Stimulated activated CD8-positive, alpha-beta memory T cell treated with anti-CD3 and anti-CD28 coated beads, Interleukin-4, amount 100 ng/mL, for 4 hours (primary cell): ENCODE results near the gene ZNF330.

Experiments
- DNase-seq, 2 donors: peaks; one replicate each; pipeline ENCODE4 v3.0.0-alpha.2; 2020; ENCODE audit warnings: low read depth in 2 of 2, low spot score in 1 of 2

ZNF330 gene

DNA sequence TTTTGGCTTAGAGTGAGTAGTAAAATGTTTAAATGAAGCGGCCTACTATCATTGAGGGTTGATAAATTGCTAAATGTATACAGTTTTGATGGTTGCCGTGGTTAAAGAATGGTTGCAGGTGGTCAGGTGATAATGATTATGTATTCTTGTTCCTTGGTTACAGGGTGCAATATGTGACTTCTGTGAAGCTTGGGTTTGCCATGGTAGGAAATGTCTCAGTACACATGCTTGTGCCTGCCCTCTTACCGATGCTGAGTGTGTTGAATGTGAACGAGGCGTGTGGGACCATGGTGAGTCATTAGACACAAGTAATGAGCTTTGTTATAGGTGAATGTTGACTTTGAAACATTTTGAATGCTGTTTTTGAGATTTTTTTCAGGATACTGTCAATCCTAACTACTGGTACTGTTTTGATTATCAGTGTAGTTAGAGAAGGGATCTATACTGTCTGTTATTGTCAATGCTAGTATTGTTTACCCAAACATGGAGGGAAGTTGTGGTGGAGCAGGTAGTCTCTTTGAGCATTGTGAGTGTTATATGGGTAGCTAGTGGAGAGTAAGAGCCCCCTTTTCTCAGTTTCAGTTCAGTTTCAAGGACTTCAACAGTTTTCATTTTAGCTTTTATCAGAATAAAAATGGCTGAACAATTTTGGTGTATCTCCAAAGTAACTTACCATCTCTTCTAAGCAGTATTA lies 8.9 kb downstream of the ZNF330 start:
- no peak for DNase-seq

DNA sequence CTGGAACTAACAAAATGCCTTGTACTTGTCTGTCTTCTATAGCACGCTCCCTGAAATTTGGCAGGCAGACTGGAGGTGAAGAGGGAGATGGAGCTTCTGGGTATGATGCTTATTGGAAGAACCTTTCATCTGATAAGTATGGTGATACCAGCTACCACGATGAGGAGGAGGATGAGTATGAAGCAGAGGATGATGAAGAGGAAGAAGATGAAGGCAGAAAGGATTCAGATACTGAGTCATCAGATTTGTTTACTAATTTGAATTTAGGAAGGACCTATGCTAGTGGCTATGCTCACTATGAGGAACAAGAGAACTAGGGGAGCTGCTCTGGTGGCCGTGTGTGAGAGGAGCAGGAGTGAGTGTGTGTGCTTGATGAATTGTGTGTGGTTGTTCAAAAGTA lies 13.0 kb downstream of the ZNF330 start:
- no peak for DNase-seq

DNA sequence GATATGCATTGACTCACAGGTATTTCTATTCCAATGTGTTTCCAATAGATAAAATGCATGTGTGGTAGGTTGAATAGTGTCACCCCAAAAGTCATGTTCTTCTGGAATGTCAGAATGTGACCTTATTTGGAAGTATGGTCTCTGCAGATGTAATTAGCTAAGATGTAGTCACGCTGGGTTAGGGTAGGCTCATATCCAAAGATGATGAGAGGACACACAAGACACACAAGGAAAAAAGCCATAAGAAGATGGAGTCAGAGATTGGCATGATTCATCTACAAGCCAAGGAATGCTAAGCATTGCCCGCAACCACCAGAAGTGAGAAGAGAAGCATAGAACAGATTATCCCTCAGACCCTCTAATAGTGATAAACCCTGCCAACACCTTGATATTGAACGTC lies 17.5 kb downstream of the ZNF330 start:
- DNase-seq = no peak

DNA sequence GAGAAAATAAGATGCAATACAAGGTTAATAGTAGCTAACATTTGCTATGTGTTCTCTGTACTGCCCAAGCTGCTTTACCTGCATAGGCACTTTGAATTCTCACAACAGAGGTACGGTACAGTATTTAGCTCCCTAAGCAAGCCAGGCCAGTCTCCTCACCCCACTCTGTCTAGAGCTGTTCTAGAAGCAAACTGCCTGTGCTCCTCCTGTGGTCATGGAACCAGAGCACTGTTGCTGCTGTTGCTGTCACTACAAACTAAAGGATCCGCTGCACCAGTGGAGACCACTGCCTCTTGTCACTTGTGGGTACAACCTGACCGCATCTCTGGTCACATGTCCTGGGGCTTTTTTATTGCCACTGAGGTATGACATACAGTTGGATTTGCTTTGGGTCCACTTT lies 19.6 kb downstream of the ZNF330 start:
- DNase-seq = no peak

DNA sequence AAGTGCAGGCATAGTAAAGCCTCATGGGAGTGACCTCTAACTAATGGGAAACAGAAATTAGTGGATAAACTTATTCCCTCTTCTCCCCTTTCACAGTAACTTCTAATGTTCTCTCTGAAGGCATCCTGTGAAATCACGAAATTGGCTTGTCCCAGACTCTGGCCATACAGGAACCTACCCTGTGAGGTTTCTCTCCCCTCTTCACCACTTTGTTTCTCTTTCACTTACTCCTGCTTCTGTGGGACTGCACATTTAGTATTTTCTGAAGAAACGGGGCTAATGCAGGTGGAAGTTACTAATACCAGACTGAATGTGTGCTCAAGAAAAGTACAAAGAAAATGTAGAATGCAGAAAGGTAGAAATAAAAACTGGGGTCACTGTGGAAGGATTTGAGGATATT lies 20.0 kb downstream of the ZNF330 start:
- DNase-seq = no peak

DNA sequence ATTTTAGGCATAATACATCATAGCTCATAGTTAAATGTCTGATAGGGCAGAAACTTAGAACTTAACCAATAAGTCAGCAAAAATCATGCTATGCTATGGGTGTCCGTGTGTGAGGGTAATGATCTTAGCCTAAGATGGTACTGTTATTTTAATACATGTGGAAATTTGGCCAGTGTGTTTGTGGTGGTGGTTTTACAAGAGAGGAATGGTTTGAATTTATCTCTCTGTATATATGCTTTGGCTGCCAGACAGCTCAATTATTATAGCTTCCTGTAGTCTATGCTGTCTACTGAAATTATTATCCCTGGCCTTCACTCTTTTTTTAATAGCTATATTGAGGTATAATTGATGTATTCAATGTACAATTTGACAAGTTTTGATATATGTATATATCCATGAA lies 21.3 kb downstream of the ZNF330 start:
- no peak for DNase-seq

DNA sequence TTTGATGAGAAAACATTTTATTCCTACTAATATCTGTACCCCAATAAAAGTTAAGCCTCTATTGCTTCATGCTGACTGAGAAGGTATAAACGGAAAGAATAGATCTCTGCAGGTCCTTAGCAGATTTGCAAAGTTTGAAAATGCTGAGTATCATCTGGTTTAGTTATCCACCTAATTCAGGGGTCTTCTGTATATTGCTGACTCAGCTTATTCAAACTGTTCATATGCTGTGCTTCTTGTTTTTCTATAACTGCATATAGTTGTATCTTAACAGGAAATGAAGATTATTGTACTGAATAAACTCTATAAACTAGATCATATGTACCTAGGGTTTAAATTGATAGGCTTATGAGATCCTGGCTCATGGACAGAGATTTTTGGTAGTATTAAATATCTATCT lies 23.7 kb downstream of the ZNF330 start:
- DNase-seq = no peak

DNA sequence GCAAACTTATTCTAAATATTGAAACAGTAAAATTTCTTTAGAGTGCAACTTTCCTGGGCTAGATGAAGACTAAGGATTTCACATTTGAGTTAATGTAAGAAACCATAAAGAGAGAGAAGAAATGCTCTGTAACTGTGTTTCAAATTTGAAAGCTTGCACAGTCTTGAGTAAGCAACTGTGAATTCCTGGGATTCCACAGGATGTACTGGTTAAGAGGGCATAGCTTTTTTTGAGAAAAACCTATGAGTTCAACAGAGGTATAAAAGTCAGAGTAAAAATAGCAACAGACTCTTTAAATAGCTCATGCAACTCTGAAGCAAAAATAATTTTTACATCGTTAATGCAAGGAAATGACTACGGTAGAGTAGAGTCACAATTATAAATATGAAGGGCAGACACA lies 25.5 kb downstream of the ZNF330 start:
- no peak for DNase-seq

DNA sequence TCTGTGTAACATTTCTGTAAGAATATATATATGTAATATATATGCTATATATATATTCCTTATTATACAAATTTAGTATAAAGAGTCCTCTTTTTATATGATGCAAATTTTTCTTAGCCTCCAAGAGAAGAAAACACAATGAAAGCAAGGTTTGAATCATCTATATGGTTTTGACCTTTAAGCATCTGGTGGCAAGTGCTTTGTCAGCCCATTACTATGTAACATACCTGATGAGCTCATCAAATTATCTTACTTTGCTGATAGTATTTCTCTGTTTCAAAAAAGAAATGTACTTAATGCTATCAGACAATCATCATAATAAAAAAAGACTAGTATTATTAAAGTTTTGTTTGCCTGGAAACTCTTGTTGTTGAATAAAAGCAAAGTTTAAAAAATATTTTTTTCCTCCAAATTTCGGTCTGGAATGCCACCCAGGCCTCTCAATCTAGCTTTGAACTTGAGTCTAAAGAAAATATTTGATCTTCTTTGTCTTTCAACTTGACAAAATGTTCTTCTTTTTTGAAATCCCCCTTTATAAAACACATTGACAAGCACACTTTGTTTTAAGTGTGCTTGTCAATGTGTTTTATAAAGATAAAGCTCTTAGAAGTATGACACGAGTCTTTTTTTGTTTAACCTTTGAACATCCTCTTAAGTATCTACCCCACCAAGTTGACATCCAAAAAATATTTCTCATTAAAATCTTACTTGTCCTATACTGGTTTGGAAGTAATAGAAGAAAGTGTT lies 26.2 kb downstream of the ZNF330 start:
- no peak for DNase-seq

DNA sequence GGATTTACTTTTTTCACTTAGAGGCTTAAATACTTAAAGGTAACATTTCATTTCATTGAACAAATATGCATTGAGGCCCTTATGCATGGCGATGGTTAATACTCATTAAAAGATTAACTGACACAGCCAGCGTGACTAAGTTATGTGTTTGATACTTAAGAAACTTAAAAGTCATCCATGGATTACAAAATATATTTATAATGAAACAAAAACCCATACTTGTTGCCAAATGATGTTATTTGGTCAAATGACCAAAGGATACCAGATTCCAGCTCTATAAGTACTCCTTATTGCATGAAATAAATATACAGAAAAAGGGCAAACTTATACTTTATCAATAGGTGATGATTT lies 26.7 kb downstream of the ZNF330 start:
- no peak for DNase-seq

DNA sequence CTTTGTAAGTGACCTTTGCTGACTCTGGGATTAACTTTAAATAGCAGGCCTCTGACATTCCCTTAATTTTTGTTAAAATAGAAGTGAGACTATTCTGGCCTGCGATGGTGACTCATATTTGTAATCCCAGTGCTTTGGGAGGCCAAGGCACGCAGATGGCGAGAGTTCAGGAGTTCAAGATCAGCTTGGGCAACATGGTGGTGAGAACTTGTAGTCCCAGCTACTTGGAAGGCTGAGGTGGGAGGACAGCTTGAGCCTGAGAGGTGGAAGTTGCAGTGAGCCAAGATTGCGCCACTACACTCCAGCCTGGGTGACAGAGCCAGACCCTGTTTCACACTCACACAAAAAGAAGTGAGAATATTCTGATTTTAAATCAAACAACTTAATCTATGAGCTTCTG lies 27.3 kb downstream of the ZNF330 start:
- DNase-seq = no peak

DNA sequence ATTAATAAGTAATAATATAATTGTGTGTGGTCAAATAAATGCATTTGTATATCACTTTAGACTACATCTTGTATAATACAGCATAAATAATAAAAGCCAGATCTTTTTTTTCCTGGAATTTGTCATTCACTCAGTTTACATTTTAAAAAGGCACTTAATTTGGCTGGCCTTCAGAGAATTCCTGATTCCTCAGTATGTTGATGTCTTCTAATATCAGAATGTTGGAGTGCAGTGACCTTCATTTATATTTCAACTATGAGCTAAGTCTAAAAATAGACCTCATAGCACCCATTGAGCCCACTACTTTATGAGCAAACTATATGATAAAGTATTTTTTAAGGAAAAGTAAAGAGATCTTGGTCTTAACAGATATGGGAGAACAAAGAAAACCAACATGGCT lies 27.8 kb downstream of the ZNF330 start:
- no peak for DNase-seq

DNA sequence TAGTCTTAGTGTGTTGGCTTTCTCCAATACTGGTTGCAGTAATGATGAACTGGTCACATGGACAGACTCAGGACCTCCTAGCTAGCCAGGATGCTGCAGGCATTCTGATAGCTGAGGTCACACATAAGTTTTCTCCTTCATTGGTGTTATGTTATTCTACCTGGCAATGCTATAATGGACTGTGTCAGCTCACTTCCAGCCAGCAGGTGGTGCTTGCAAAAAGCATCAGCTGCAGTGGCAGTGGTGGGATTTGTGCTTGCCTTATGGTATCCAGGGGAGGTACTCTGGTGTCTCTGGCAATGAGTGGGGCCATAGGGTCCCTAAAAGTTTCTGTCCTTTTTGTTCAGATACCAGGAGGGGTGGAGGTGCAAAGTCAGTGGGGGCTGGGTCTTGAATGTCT lies 33.6 kb downstream of the ZNF330 start:
- DNase-seq = no peak

DNA sequence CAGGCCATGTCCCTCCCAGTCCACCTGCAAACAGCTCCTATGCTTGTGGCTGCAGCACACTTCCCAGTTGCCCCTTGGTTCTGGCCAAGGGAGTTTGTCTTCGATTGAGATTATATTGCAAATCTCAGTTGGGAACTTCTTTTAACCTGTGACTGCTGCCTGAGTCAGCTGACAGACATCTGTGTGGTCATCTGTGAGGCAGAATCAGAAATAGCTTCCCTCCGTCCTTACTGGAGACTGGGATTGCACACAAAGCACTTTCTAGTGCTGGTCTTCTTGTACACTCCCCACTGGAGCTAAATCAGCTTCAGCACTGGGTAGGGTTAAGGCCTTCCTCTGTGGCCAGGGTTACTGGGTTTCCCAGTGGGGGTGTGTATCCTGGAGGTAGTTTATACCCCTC lies 34.3 kb downstream of the ZNF330 start:
- DNase-seq = no peak

DNA sequence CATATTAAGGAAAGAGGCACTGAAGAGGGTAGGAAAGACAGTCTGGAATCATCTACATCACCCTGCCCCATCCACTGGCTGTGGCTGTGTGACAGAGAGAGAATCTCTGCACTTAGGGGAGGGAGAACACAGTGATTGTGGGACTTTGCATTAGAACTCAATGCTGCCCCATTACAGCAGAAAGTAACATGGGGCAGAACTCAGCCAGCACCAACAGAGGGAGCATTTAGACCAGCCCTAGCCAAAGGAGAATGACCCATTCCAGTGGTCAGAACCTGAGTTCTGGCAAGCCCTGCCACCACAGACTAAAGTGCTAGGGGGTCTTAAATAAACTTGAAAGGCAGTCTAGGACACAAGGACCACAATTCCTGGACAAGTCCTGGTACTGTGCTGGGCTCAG lies 37.9 kb downstream of the ZNF330 start:
- no peak for DNase-seq

DNA sequence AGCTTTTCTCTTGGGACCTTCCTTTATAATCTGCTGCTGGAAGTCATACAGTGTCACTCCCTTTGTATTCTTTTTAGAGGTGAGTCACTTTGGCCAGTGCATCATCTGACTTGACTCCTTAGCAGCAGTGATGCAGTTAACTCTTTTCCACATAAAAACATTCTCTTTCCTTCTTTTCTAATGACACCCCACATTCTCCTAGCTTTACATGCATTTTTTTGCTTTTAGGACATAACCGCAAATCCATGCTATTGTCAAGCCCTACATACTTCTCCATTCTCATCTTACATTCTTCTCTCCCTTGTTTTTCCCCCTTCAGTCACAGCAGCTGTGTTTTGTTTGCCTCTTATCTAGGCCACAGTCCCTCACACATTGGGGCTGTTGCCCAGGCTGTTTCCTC lies 55.1 kb downstream of the ZNF330 start:
- no peak for DNase-seq

DNA sequence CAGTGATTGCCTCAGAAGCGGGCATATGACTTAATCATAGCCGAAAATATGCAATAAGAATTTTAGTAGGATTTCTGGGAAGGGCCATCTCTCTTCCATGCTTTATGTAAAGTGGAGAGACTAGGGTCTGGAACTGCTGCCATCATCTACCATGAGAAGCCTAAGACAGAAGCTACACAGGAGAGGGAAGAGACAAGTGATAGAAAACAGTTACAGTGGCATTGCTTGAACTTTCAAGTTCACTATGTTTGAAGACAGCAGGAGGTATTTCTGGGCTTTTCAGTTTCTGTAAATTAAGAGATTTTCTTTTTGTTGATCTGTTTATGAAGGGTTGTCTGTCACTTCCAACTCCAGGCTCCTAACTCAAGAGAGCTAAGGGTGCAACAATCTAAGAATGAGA lies 62.5 kb downstream of the ZNF330 start:
- no peak for DNase-seq

DNA sequence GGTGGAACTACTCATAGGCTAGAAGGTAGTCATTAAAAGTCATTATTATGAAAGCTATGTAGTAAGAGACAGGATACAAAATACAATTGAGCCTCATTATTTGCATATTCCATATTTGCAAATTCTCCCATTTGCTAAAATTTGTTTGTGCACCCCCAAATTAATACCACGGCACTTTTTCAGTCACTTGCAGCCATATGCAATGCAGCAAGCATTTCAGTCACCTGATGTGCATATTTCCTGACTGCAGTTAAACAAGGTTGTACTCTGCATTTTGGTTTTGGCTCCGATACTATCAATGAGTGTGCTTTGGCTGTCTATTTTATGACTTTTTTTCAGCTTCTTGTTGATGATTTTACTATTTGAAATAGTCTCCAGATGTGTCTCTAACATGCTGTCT lies 62.9 kb downstream of the ZNF330 start:
- no peak for DNase-seq
